ENCODE results near the gene RGR. TPM values are rescaled to one million over a fixed set of nuclear protein-coding genes. Genes with fewer than 3 reads are reported as not detected.

RGR gene
- total RNA-seq, 1 donor: not detected

DNA sequence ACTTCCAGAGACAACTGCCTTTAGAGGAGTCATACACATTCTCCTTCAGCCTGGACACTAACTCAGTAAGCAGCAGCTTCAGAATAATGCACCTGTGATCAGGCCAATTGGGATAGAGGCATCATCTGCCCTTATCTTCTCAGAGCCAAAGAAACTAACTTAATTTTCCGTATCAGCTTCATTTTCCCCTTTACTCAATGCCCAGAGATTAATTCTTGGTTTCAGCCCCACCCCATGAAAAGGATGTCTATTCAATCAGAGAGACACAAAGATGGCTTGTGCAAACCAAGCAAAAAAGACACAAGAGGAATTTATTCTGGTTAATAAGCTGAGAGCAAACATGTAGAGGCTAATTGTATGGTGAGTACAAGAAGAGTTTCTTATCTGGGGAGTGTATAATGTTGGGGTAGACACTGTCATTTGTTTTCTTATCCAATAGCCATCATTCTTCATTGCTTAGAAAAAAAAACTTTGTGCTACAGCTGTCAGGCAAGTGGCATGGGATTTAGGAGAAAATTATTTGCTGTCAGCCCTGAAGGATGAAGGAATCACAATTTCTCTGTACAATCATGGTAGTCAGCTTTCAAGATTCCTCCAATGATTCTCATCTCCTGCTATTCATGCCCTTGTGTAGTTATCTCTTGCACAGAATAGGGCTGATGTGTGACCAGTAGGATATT is 44.8 kb downstream of the RGR start:
- no peak for DNase-seq (ENCODE audit: low read depth)
- H3K4me3 ChIP-seq (ENCODE audit: low read depth, low read length): no peak overlapping the region
- TF ChIP-seq, protein P1, sequence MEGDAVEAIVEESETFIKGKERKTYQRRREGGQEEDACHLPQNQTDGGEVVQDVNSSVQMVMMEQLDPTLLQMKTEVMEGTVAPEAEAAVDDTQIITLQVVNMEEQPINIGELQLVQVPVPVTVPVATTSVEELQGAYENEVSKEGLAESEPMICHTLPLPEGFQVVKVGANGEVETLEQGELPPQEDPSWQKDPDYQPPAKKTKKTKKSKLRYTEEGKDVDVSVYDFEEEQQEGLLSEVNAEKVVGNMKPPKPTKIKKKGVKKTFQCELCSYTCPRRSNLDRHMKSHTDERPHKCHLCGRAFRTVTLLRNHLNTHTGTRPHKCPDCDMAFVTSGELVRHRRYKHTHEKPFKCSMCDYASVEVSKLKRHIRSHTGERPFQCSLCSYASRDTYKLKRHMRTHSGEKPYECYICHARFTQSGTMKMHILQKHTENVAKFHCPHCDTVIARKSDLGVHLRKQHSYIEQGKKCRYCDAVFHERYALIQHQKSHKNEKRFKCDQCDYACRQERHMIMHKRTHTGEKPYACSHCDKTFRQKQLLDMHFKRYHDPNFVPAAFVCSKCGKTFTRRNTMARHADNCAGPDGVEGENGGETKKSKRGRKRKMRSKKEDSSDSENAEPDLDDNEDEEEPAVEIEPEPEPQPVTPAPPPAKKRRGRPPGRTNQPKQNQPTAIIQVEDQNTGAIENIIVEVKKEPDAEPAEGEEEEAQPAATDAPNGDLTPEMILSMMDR (IDR thresholded peaks at IDR 0.05; ENCODE audit: insufficient read depth, low read depth, low read length): no peak

DNA sequence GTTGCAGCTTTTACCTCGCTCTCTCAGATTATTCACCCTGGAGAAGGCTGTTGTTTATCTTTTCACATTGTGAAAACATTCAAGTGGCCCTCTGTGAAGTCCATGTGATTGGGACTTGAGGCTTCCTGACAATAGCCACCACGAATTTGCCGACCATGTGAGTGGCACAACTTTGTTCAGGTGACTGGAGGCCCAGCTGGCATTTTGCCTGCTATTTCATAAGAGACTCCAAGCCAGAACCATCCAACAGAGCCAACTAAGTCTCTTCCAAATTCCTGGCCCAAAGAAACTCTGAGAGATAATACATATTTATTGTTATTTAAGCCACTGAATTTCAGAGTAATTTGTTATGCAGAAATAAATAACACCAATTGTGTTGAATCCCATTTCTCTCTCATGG is 45.4 kb downstream of the RGR start:
- TF ChIP-seq, protein P1 (IDR thresholded peaks at IDR 0.05; ENCODE audit: insufficient read depth, low read depth, low read length): no peak
- DNase-seq (ENCODE audit: low read depth): no peak
- no peak overlapping the region for H3K4me3 ChIP-seq (ENCODE audit: low read depth, low read length)

DNA sequence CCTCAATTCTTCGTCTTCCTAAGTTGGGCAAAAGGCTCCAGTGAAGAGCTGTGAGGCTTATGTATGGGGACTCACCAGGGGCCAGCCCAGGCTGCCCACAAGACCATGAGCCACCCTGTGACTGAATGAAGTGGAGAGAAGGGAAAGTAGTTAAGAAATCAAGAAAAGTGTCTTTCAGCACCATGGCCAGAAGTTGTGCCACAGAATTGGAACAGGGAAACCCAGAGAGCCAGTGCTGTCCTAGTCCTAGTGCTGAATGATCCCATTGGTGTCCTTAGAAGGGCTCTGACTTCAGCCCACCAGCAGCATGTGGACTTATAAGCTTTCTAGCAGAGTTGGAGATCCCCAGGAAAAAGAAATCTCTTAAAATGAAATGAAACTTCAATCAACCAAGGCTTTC is 46.5 kb downstream of the RGR start:
- TF ChIP-seq, protein P1 (IDR thresholded peaks at IDR 0.05; ENCODE audit: insufficient read depth, low read depth, low read length): no peak
- peak; percentile 53 for DNase-seq (ENCODE audit: low read depth)
- H3K4me3 ChIP-seq (ENCODE audit: low read depth, low read length): no peak overlapping the region

DNA sequence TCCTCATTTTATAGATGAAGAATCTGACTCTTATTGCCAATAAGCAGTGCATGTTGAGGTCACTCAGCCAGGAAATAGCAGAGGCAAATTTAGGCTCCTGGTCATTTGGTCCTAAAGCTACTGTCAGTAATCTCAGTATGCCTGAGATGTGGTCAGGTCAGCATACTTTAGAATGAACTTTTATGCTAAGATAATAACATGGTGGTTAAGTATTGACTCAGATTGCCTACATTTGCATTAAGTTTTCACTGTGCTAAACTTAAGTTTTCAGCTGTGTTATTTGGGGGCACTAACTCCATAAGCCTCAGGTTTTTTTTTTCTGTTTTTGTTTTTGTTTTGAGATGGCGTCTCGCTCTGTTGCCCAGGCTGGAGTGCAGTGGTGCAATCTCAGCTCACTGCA is 47.6 kb downstream of the RGR start:
- TF ChIP-seq, protein P1 (IDR thresholded peaks at IDR 0.05; ENCODE audit: insufficient read depth, low read depth, low read length): no peak

DNA sequence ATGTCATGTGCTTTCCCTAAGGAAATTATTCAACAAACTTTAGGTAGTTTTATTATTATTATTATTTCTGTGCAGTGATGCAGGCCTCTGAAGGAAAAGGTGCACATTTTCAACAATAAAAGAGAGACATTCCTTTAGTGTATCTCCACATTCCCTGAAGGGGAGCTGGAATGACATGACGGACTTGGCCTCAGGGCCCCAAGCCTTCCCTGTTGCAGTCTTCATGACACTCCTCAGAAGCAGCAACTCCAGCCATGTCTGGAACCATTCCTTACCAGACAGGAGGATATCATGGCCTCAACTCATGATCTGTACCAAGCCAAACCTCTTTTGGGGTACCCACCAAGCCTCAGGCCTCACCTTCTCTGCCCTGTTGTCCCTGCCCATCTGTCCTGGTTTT is 48.3 kb downstream of the RGR start:
- TF ChIP-seq, protein P1 (IDR thresholded peaks at IDR 0.05; ENCODE audit: insufficient read depth, low read depth, low read length): no peak
- no peak for DNase-seq (ENCODE audit: low read depth)
- H3K4me3 ChIP-seq (ENCODE audit: low read depth, low read length): no peak overlapping the region

More for the DNA sequence above, 47.6 kb downstream of the RGR start:
- no peak overlapping the region for H3K4me3 ChIP-seq (ENCODE audit: low read depth, low read length)
- no peak for DNase-seq (ENCODE audit: low read depth)

DNA sequence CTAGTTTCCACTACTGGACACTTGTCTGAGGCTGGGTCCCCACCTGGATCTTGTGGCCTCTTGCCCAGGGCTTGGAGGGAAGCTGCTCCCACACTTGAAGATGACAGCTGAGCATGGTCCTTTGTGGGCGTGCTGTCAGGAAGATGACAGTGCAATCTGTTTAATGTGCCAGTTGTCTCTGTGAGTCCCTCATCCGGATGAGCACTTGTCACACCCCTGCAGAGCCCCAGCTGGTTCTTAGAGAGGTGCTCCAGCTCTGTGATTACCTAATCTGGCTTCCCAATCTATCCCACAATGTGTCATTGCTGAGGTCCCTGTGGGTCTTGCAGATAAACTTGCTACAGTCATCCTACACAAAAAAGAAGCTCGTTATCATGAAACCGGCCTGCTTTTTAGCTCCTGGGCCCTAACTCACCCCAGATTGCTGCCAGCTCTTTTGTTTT is 48.7 kb downstream of the RGR start:
- H3K4me3 ChIP-seq (ENCODE audit: low read depth, low read length): no peak overlapping the region
- DNase-seq (ENCODE audit: low read depth): no peak
- TF ChIP-seq, protein P1 (IDR thresholded peaks at IDR 0.05; ENCODE audit: insufficient read depth, low read depth, low read length): no peak

Measured in fibroblast of villous mesenchyme (primary cell).